GM21423 (cell line): ENCODE measurements around the gene IL32.
A peak's percentile ranks its signal among the peaks of the same experiment; 100 is the strongest.

Experiments used
- ATAC-seq: cut with Tn5 transposase; IDR thresholded peaks from one replicate; pipeline ENCODE4 v1.9.1; 2021; ENCODE audit warnings: mild to moderate bottlenecking, moderate library complexity; ENCODE audit not compliant: unreplicated experiment

Gene IL32, protein sequence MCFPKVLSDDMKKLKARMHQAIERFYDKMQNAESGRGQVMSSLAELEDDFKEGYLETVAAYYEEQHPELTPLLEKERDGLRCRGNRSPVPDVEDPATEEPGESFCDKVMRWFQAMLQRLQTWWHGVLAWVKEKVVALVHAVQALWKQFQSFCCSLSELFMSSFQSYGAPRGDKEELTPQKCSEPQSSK

DNA sequence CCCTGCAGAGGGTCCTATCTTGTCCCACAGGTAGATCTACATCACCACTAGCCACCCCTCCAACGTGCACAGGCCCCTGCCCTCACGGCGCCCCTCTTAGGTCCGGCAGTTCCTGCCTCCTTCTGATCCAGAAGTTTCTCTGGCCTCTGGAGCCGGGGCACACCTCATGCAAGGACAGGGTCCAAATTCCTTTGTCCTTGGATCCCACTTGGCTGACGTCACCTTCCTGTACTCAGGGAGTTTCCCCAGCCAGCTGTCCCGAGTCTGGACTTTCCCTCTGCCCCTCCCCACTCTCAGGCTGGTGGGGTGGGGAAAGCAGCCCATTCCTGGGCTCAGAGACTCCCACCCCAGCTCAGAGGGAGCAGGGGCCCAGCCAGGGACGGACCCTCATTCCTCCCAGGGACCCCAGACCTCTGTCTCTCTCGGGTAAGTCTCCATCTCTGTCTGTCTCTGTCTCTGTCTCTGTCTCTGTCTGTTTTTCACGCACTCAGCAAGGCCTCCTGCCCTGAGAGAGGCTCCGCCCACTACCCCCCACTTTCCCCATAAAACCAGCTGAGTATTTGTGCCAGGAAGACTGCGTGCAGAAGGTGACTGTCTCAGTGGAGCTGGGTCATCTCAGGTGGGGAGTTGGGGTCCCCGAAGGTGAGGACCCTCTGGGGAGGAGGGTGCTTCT lies at the start of gene IL32:
TSS of gene IL32 (plus strand) at position 572 of the 673 bp plus-strand sequence. CDS start 172 bp downstream, outside the sequence.
- no peak for ATAC-seq

DNA sequence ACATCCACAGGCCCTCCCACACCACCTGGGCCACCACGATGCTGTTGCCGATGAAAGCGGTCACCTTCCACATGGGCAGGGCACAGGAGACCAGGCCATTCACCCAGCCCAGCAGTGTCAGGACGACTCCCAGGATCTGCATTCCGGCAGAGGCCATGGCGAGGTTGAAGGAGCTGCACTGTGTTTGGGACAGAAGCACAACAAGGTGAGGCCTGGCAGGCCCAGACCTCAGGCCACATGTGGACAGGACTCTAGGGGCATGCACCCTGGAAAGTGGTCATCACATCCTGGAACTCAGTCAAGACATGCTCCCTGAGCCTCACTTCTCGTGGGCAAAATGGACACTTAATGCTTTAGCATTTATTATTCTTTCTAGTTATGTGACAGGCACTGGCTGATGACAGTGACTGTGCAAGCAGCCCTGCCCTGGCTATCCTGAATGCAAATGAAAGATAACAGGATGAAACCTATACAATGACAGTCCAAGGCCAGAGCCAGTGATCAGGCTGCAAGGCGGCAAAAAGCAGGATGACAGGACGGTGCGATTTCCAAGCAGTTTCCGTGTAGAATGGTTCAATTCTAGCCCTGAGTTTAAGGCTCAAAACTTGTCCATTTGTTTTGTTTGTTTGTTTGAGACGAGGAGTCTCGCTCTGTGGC lies 49.4 kb upstream of the IL32 start:
- ATAC-seq, result no peak

DNA sequence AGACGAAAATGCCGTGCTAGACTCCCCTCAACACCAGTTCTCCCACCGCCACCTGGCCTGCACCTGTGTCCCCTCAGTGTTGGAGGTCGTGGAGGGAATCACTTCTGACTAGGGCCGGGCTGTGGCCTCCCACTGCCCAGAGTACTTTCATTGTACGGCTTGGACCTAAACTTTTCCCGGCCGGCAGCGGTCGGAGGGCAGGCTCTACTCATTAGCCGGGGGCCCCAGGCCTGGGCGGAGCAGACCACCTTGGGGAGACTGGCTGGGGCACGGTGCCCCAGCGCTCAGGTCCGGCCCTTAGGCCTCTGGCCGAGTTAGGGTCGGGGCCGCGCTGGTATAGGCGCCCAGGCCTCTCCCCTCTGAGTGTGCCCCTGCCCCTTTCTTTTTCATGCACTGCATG lies 48.1 kb upstream of the IL32 start:
- no peak for ATAC-seq

DNA sequence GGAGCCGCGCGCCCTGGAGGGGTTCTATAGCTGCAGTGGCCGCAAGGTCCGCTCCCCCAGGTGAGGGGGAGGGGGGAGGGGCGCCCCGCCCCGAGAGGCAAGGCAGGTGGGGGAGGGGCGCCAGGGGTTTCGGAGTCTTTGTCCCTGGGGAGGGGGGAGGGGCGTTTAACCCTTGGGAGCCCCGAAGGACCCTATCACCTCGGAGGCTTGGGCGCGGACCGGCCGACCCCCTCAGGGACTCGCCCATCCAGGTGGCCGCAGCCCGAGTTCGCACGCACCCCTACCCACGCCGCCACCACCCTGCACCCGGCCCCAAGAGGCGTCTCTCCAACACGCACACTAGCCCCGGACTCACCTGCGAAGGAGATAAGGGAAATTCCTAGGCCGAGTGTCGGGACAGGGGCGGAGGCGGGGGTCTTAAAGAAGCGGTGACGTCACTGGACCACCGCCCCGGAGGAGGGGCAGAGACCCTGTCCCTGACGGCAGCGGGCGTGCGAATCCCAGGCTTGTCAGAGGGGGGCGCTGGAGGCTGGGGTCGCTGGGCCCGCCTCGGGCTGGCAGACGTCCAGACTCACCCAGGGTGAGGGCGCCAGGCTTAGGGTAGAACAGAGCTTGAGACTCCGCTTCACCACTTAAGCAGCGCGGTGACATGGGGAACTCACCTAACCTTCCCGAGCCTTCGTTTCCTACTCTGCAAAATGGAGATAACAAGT lies 47.5 kb upstream of the IL32 start, which contains the start of gene CLDN6:
TSS of gene CLDN6 (minus strand) at position 390 of the 713 bp plus-strand sequence. CDS start 2,162 bp downstream, outside the sequence.
- no peak for ATAC-seq

DNA sequence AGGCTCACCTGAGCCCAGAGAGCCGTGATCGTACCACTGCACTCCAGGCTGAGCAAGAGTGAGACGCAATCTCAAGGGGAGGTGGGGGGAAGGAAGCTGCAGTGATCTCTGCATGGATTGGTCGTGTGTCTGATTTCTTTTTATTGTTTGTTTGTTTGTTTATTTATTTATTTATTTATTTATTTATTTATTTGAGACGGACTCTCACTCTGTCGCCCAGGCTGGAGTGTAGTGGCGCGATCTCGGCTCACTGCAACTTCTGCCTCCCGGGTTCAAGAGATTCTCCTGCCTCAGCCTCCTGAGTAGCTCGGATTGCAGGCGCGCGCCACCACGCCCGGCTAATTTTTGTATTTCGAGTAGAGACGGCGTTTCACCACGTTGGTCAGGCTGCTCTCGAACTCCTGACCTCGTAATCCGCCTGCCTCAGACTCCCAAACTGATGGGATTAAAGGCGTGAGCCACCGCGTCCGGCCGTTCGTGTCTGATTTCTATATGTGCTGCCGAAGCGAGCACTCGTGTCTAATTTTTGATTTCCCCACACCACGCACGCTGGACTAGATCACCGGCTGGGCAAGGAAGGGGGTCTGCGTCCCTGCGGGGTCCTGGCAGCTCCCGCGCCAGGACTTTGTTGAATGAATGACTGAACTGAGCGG lies 45.7 kb upstream of the IL32 start:
- no peak for ATAC-seq

DNA sequence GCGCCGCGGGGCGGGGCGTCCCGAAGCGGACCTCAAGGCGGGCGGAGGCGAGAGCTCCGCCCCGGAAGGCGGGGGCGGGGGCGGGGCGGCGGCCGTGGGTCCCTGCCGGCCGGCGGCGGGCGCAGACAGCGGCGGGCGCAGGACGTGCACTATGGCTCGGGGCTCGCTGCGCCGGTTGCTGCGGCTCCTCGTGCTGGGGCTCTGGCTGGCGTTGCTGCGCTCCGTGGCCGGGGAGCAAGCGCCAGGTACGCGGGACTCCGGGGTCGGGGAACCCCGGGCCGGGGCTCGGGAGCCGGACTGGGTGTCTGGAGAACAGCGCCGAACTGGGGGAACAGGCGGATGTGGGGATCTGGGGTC lies 45.2 kb upstream of the IL32 start, which contains the start of gene TNFRSF12A:
TSS of gene TNFRSF12A (plus strand) at position 122 of the 357 bp plus-strand sequence. CDS start at position 152, 30 bp downstream.
- ATAC-seq, result no peak

DNA sequence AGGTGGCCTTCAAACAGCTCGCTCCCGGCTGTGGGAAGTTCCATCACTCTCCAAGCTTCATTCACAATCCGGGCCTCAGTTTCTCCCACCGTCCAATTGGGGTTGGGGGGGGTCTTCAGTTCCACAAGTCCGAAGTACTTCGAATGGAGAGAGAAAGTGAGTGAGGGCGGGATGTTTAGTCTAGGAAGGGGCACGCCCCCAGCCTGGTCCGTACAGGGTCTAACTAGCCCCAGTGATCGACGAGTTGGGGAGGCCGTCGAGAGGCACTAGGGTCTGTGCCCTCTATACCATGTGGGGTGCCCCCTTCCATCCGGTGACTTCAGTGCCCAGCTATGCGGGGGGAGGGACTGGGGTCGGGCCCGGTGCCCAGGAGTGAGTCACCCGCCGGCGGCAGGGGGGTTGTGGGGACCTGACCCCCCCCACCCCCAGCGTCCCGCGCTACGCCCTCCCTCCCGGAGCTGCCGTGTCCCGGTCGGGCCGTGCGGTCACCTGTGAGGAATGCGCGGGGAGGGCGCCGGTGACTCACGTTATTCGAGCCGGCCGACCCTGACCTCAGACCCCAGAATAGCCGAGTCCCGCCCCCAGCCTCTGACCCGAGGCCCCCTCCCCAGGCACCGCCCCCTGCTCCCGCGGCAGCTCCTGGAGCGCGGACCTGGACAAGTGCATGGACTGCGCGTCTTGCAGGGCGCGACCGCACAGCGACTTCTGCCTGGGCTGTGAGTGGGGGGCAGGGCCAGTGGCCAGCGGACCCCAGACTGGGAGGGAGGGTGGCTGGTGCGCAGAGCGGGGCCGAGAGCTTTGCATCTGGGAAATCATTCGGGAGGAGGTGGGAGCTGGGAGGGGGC lies 44.6 kb upstream of the IL32 start:
- no peak for ATAC-seq

DNA sequence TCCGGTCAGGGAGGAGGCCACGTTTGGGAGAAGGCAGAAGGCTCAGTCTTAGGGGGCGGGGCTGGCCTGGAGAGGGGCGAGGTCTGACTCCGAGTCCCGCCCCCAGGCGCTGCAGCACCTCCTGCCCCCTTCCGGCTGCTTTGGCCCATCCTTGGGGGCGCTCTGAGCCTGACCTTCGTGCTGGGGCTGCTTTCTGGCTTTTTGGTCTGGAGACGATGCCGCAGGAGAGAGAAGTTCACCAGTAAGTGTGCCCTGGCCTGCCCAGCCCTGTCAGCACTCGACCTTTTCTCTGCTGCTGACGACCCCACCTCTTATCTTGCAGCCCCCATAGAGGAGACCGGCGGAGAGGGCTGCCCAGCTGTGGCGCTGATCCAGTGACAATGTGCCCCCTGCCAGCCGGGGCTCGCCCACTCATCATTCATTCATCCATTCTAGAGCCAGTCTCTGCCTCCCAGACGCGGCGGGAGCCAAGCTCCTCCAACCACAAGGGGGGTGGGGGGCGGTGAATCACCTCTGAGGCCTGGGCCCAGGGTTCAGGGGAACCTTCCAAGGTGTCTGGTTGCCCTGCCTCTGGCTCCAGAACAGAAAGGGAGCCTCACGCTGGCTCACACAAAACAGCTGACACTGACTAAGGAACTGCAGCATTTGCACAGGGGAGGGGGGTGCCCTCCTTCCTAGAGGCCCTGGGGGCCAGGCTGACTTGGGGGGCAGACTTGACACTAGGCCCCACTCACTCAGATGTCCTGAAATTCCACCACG lies 43.8 kb upstream of the IL32 start:
- ATAC-seq, result peak; percentile 27

DNA sequence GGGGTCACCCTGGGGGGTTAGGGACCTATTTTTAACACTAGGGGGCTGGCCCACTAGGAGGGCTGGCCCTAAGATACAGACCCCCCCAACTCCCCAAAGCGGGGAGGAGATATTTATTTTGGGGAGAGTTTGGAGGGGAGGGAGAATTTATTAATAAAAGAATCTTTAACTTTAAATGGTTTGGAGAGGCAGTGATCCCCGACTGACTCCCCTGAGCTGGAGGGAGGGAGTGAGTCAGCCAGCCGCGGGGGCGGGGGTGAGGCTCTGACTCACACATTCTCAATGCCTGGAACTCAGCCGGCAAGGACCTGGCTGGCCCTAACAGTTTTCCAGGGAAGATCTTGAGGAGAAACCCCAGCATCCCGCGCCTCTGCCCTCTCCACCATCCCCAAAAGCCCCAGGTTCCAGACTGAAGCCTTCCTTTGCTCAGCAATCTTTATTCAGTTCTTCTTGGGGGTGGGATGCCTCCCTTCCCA lies 43.2 kb upstream of the IL32 start:
- no peak for ATAC-seq

DNA sequence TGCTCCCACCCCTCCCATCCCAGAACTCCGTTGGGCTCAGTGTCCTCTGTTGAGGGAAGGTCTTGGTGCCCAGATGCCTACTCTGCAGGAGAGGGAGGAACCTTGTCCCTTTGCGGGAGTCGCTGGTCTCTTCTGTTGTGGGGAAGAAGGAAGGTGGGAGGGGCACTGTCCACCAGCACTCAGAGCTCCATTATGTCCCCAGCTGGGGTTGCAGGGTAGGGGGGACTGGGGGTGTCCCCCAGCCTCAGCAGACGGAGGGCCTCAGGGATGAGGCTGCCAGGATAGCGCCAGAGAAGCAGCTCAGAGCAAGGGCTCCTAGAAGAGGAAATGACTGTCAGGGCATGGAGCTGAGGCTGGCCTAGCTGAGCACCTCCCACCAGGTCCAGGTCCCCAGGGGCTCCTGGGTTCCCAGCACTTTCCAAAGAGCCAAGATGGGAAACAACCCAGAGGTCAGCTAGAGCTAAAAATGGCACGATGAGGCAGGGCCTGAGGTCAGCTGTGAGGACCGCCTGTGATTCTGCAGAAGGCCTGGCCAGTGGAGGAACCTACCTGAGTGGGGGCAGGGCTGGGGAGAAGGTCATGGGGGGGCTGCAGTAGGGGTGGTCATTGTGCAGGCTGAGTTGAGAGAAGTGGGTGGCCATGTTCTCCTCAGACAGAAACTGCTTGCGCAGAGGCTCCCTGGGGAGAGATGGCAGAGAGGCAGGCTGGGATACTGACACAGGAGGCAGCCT lies 42.6 kb upstream of the IL32 start:
- ATAC-seq, result no peak

DNA sequence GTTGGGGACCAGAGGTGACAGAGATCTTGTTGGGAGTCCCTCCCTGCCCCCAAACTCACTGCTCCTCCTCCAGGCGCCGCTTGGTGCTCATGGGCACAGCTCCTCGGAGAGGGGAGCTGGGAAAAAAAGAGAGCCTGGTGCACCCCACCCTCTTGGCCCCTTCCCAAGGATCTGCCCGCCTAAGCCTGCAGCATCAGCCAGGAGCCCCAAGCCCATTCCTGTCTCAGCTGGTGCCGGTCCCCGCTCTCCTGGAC lies 42.1 kb upstream of the IL32 start:
- no peak for ATAC-seq

DNA sequence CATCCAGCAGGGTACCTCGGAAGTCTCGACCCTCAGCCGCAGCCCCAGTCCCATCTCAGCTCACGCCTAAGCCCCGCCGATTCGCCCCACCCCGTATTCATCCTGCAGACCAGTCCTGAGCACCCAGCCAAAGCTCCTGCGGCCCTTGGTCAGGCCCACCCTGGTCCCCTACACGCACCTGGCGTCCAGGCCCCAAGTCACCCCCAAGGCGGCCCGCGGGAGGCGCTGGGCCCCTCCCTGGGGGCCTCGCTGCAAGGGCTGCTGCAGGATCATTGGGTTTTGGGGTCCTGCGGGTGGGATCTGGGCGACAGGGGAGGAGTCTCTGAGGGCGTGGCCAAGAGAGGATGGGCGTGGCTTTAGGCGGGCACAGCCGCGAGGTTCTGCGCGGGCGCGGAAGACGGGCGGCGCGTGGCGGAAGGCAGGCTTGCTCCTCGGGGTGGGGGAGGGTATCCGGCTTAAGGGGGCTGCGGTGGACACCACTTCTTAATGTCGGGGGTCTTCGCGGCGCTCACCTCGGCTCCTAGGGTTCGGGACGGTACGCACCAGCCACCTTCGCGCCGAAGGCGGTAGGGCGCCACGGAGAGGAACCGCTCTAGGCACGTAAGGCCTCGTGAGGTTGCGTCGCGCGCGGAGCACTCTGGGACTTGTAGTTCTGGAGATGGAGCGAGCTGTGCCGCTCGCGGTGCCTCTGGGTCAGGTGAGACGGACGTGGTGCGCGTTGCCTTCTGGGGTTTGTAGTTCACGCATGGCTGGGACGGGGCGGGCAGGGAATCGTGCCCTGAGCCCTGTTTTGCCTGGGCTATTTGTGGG lies 41.6 kb upstream of the IL32 start, which contains the start of the genes HCFC1R1 and THOC6:
TSS of gene HCFC1R1 (minus strand) at position 274 of the 810 bp plus-strand sequence. CDS start at position 273, 1 bp downstream.
TSS of gene THOC6 (plus strand) at position 367 of the 810 bp plus-strand sequence. CDS start at position 659, 292 bp downstream.
- peak; percentile 62 for ATAC-seq

DNA sequence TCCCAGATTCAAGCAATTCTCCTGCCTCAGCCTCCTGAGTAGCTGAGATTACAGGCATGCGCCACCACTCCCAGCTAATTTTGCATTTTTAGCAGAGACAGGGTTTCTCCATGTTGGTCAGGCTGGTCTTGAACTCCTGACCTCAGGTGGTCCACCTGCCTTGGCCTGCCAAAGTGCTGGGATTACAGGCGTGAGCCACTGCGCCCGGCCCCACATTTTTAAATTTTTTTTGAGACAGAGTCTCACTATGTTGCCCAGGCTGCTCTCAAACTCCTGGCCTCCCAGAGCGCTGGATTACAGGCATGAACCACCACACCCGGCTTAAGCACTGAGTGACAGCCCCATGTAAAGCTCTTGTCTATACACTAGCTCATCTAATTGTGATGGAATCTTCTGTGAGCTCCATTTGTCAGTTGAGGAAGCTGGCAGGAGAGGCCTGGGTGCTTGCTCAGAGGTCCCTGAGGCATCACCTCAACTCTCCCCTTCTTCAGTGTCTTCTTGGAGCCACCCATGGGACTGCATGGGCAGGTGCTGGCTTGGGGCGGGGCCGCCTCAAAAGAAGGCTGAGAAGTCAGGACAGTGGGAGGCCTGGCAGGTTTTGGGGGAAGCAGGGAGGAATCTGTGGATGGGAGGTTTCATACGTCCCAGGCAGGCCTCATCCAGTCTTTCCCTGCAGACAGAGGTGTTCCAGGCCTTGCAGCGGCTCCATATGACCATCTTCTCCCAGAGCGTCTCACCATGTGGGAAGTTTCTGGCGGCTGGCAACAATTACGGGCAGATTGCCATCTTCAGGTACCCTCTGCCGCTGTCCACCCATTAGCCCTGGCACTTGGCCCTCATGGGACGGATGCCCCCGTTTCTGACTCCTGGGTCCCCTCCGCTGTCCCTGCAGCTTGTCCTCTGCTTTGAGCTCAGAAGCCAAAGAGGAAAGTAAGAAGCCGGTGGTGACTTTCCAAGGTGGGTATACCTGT lies 40.1 kb upstream of the IL32 start:
- no peak for ATAC-seq

DNA sequence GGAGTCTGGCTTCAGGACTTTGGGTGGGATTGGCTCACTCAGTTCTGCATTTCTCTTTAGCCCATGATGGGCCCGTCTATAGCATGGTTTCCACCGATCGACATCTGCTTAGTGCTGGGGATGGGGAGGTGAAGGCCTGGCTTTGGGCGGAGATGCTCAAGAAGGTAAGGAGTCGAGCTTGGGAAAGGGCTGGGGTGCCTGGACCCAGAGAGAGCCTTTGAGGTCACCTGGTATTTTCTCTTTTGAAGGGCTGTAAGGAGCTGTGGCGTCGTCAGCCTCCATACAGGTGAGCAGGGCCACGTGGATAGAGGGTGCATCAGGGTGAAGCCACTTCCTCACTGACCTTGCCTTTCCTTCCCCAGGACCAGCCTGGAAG lies 39.4 kb upstream of the IL32 start:
- ATAC-seq, result no peak

DNA sequence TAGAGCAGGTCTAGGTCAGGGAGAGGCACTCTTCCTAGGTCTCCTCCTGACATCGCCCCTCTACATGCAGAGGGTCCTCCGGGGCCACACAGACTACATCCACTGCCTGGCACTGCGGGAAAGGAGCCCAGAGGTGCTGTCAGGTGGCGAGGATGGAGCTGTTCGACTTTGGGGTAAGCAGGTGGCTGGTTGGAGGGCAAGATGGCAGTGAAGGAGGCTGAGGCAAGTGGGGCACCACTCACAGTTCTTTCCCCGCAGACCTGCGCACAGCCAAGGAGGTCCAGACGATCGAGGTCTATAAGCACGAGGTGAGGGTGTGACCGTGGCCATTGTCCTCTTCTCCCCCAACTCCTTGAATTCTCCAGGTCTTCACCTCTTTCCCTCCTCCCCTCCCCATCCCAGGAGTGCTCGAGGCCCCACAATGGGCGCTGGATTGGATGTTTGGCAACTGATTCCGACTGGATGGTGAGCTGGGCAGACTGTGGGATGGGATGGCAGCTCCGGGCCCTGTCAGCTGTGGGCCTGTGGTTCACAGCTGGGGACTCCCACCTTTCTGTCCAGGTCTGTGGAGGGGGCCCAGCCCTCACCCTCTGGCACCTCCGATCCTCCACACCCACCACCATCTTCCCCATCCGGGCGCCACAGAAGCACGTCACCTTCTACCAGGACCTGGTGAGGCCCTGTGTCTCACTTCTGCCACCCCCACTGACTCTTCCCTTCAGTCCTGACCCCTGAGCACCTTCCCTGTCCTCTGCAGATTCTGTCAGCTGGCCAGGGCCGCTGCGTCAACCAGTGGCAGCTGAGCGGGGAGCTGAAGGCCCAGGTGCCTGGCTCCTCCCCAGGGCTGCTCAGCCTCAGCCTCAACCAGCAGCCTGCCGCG lies 38.6 kb upstream of the IL32 start:
- ATAC-seq, result no peak

DNA sequence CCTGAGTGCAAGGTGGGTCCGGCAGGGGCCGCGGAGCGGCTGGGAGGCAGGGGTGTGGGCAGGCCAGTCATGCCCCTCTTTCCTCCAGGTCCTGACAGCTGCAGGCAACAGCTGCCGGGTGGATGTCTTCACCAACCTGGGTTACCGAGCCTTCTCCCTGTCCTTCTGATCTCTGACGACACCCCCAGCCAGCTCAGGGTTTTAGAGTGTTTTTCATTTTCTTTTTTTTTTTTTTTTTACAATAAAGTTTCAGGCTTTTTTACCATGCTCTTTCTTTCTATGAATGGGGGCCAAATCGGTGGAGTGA lies 38.0 kb upstream of the IL32 start:
- no peak for ATAC-seq
